Fibroblast of peridontal ligament (primary cell): ENCODE results near the gene CAPZB.

Experiments used
- DNase-seq: peaks from one replicate; pipeline ENCODE4 v3.0.0-alpha.2; 2010; ENCODE audit errors: extremely low read depth

Gene CAPZB

GRCh38 chr1:19367584-19368041 lies 117.7 kb downstream of the CAPZB start:
- DNase-seq = no peak

GRCh38 chr1:19366599-19367536 lies 118.5 kb downstream of the CAPZB start:
- DNase-seq = no peak

GRCh38 chr1:19365721-19366120 lies 119.6 kb downstream of the CAPZB start:
- DNase-seq = no peak

GRCh38 chr1:19363536-19364152 lies 121.7 kb downstream of the CAPZB start:
- no peak for DNase-seq

GRCh38 chr1:19361611-19362147 lies 123.7 kb downstream of the CAPZB start:
- DNase-seq = no peak

GRCh38 chr1:19360843-19361610 lies 124.3 kb downstream of the CAPZB start:
- no peak for DNase-seq

- DNase-seq = no peak
Measured at GRCh38 chr1:19360432-19360831, 124.9 kb downstream of the CAPZB start.

- no peak for DNase-seq
Measured at GRCh38 chr1:19360016-19360415, 125.3 kb downstream of the CAPZB start.

GRCh38 chr1:19359357-19359756 lies 126.0 kb downstream of the CAPZB start:
- DNase-seq = no peak

- DNase-seq = no peak
Measured at GRCh38 chr1:19358710-19359109, 126.6 kb downstream of the CAPZB start.

- DNase-seq = no peak
Measured at GRCh38 chr1:19357299-19357986, 127.9 kb downstream of the CAPZB start.

- DNase-seq = no peak
Measured at GRCh38 chr1:19356266-19356665, 129.1 kb downstream of the CAPZB start.

GRCh38 chr1:19354531-19354981 lies 130.8 kb downstream of the CAPZB start:
- DNase-seq = no peak

GRCh38 chr1:19353596-19353995 lies 131.7 kb downstream of the CAPZB start:
- DNase-seq = no peak

GRCh38 chr1:19352839-19353238 lies 132.5 kb downstream of the CAPZB start:
- no peak for DNase-seq

GRCh38 chr1:19351873-19352272 lies 133.5 kb downstream of the CAPZB start:
- DNase-seq = no peak

GRCh38 chr1:19350566-19350965 lies 134.8 kb downstream of the CAPZB start:
- DNase-seq = no peak

GRCh38 chr1:19349999-19350398 lies 135.3 kb downstream of the CAPZB start:
- DNase-seq = no peak

GRCh38 chr1:19348441-19349198 lies 136.7 kb downstream of the CAPZB start:
- DNase-seq = no peak

GRCh38 chr1:19347533-19348172 lies 137.7 kb downstream of the CAPZB start:
- DNase-seq = no peak
